Stimulated activated CD4-positive, alpha-beta T cell treated with anti-CD3 and anti-CD28 coated beads, TNF-alpha, amount 100 ng/mL, for 48 hours (primary cell): ENCODE data around the gene CCDC92.
A peak's percentile ranks its signal among the peaks of the same experiment; 100 is the strongest.

Experiments used
- DNase-seq, 3 donors: peaks; one replicate each; pipeline ENCODE4 v3.0.0-alpha.2; 2020; ENCODE audit warnings: low read depth in 3 of 3

The CCDC92 gene

DNA sequence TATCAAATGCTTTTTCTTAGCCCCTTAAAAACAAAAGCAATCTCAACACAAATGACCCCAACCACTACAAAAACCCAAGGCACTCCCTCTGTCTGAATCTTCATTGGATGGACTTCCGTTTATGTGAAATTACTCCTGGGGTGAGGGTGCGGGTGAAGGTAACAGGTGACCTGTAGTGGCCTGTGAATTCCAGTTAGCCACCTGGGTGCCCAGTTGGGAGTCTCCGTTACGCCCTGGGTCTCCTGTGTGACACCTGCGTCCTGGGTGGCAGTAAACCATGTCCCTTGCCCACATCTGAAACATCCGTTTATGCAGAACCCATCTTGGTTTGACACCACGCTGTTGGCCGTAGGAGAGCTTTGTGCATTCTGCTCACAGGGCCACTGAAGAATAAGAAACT is 62.6 kb downstream of the CCDC92 start:
- DNase-seq: no peak

DNA sequence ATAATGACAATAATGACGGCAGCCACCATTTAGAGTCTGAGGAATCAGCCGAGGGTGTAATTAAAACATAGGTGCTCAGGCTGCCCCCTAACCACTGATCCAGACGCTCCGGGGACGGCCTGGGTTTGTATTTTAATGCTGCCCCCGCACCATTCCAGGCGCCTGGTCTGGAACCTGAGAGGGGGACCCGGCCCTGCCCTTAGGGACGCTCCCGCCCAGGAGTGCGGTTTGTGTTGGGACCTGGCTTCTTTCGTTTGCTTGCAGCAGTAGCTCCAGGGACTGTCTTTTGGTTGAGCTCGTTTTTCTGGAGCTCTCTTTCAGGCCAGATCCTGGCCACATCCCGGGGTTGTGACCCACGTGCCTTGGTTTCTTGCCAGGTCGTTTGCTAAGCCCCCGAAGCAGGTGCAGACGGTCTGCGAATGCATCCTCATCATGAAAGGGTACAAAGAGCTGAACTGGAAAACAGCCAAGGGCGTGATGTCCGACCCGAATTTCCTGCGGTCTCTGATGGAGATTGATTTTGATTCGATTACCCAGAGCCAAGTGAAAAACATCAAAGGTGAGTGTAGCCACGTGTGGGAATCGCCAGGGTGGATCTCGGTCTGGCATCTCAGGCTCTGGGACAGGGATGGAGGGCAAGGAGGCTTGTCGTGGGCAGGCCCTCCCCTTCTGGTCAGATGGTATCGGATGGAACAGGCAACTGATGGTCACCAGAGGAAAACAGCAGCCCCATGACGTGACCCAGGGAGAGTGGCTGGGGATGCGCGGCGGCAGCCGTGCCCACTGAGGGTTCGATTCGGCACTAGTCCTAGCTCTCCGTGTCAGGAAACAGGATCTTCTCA is 63.5 kb downstream of the CCDC92 start:
- DNase-seq: no peak

DNA sequence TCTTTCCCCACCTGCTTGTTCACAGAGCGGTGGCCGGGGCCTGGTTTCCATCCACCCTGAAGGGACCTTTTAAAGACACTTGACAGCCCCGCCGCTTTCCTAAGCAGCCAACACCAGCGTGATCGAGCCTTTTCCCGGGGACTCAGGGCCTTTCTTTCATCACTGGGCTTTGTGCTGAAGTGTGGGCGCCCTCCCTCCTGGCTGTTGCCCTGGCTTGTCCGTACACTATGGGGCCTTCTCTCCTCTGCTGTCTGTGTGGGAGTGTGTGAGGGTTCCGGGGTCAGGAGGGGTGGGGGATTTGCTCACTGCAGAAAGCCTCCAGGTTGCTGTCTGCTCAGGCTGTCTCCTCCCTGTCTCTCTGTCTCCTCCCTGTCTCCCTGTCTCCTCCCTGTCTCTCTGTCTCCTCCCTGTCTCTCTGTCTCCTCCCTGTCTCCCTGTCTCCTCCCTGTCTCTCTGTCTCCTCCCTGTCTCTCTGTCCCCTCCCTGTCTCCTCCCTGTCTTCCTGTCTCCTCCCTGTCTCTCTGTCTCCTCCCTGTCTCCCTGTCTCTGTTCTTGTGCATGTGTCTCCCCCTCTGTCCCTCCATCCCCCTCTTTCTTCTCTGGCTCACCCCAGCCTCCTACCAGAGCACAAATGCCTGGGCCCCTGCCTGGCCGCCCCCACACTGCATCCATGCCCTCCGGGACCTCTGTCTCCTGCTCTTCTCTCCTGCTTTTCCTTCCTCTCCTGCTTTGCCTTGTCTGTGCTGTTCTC is 64.7 kb downstream of the CCDC92 start:
- DNase-seq: no peak

DNA sequence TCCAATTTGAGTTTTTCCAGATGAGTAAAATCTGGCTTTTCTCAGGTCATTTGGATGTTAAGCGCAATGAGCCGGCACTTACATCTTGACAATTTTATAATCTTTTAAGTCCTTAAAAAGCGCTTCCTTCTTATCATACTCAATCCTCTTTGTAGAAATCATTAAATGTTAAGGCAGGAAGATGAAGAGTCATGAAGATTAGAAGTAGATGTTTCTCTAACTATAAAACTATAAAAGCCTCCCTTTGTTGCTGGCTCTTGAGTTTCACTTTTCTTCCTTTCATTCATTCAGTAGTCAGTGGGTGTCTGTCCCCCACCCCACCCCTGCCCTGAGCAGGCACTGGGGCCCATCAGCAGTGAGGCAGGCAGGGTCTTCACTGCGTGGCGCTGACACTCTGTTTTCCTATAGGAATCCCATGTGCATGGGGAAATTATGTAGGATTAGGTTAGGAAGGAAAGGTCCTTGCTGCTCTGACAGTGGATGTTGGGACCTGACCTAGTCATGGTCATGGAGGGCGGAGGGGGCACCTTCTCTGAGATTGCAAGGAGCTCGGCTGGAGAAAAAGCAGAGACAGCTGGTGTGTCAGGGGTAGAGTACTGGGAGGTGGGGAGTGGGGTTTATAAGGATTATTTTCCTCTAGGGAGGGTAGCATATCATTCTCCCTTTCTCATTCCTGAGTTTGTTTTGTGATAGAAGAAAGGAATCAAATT is 65.8 kb downstream of the CCDC92 start:
- no peak for DNase-seq

DNA sequence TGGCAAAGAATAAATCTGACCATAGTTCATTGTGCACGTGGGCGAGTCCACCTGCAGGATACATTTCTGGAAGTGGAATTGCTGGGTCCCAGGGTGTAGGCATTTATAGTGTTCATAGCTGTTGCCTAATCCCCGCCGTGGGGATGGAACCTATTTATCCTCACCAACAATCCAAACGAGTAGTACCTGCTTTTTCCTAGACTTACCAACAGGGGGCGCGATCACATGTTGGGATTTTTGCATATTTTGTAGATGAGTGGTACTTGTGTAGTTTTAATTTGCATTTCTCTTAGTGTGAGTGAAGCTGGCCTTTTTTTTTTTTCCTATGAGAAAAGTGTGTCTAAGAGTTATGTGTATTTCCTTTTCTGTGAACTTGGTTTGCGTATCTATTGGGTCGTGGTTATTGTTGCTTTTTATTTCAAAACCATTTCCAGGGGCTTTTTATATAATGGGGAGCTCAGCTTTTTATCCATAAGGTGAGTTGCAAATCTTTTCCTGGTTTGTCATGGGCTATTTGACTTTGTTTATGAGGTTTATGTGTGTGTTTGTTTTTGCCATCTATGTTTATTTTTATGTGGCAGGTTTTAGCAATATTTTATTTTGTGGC is 67.2 kb downstream of the CCDC92 start:
- peak; percentile 43 to 45 (median 45) for DNase-seq

- no peak for DNase-seq
Observed at GRCh38 chr12:123903301-123904065, 69.1 kb downstream of the CCDC92 start.

DNA sequence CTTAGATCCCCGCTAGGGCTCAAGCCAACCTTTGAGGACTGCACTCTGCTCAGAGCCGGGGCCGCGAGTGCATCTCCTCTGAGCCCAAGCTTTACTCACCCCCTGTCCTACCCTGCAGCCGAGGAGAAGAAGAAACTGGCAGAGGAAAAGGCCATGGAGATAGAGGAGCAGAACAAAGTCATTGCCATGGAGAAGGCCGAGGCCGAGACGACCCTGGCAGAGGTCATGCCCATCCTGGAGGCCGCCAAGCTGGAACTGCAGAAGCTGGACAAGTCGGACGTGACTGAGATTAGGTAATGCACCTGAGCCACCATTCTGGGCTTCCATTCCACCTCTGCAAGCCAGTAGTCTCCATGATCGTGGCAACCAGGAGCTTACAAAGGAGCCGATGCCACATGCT is 69.8 kb downstream of the CCDC92 start:
- DNase-seq: no peak

GRCh38 chr12:123900871-123901376 is 71.7 kb downstream of the CCDC92 start:
- no peak for DNase-seq

GRCh38 chr12:123899368-123899767 is 73.3 kb downstream of the CCDC92 start:
- DNase-seq: no peak

DNA sequence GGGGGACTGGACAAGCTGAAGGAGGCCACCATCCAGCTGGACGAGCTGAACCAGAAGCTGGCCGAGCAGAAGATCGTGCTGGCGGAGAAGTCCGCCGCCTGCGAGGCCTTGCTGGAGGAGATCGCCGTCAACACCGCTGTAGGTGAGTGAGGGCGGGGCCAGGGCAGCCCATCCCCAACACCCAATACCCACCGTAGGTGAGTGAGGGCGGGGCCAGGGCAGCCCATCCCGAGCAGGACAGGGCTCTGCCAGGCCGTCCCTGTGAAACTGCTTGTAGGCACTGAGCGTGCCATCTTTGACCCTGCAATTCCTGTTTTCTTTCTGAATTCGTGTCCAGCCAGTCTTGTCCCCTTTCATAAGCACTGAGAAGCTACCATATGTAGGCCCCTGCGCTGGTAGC is 74.0 kb downstream of the CCDC92 start:
- no peak for DNase-seq

- DNase-seq: no peak
Observed at GRCh38 chr12:123897221-123897620, 75.4 kb downstream of the CCDC92 start.

DNA sequence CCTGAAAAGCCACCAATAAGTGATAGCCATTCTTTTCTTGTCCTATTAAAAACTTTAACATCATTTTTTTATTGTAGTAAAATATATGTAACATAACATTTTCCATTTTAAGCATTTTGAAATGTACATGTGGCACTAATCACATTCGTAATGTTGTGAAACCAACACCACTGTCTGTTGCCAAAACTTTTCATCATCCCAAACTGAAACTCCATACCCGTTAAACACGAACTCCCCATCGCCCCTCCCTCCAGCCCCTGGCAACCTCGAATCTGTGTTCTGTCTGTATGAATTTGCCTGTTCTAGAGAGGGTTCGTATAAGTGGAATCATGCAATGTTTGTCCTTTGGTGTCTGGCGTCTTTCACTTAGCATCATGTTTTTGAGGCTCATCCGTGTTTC is 75.9 kb downstream of the CCDC92 start:
- DNase-seq: no peak

GRCh38 chr12:123895451-123895850 is 77.2 kb downstream of the CCDC92 start:
- no peak for DNase-seq

DNA sequence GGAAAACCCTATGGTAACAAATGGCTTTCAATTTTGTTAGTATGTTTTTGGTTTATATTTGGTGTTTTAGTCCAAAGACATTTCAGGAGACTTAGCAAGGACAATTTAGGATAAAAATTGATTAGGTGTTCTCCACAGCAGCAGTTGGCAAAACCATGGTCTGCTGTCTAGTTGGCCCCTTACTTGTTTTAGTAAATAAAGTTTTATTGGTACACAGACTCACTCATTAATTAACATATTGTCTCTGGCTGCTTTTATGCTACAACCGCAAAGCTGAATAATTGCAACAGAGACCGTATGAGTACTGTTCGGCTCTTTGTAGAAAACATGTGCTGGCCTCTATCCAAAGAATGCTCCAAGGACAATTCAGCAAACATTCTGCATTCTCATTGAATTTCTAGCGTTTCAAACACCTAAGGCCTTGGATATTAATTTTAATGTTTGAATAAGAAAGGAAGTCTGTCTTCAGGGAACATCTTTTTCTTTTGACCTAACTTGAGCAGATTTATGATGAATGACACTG is 77.7 kb downstream of the CCDC92 start:
- DNase-seq: no peak

DNA sequence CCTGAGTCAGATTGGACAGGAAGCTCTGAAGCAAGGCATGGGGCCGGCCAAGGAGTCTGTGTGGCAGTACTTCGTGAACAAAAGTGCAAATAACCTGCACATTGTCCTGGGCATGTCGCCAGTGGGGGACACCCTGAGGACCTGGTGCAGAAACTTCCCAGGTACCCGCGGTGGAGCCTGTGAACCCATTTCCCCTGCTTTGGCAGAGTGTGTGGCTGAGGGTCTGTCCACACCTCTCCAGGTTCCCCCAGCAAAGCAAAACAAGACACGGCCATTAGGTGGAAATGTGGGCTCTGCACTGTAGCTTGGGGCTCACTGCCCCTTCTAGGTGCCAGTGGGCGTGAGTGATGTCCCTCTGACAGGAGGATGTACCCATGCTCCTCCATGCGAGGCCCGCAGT is 79.4 kb downstream of the CCDC92 start:
- DNase-seq: no peak

DNA sequence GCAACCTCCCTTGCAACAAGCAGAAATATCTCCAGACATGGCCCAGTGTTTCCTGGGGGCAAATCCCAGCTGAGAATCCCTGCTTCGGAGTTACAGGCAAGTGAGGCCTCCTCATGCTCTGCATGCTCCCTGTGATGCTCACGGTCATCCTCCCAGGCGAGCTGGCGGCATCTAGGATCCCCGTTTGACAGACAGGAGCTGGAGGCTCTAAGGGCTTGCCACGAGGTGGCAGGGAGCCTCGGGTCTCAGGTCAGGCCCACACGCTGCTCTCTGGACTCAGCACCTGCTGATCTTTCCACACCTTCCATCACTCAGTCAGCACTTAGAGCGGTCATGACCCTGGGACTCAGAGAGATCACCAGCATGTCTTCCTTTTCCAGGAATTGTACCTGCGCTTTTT is 79.8 kb downstream of the CCDC92 start:
- no peak for DNase-seq

DNA sequence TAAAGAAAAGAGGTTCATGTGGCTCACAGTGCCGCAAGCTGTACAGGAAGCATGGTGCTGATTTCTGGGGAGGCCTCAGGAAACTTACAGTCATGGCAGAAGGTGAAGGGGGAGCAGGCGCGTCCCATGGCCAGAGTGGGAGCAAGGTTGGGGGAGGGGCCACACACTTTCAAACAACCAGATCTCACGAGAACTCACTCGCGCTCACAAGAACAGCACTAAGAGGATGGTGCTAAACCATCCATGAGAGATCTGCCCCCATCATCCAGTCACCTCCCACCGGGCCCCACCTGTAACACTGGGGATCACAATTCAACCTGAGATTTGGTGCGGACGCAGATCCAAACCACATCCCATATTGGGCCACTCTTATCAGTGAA is 80.5 kb downstream of the CCDC92 start:
- no peak for DNase-seq

- no peak for DNase-seq
Observed at GRCh38 chr12:123891516-123892179, 81.0 kb downstream of the CCDC92 start.

DNA sequence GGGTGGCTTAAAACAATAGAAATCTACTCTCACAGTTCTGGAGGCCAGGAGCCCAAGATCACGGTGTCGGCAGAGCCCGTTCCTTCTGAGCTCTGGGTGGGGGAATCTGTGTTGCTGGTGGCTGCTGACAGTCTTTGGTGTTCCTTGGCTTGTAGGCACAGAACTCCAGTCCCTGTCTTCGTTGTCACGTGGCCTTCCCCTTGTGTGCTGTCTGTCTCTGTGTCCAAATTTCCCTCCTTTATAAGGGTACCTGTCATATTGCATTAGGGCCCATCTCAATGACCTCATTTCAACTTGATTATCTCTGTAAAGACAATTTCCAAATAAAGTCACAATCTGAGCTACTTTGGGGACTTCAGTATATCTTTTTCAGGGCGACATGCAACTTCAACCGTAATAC is 81.6 kb downstream of the CCDC92 start:
- no peak for DNase-seq

DNA sequence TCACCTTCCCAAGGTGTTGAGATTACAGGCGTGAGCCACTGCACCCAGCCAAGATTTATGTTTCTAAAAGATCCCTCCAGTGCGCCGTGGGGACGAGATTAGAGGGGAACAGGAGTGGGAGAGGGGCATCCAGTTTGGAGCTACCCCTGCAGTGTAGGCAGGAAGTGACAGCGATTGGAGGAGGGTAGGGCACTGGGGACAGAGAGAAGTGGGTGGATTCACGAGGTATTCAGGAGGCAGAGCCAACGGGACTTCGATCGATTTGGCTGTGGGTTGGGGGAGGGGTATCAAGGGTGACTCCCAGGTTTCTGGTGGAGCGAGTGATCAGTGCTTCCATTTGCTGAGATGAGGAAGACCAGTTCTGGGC is 82.1 kb downstream of the CCDC92 start:
- DNase-seq: no peak
